SK-N-SH treated with all-trans-retinoic acid at 6 μM for 48 hours (cell line): ENCODE results near the gene CTSD.

Experiments used
- ATAC-seq: fragments of 200-7000 bp; cut with Tn5 transposase; 3 replicates; pipeline ENCODE4 v1.9.1; 2020; ENCODE audit warnings: mild to moderate bottlenecking, moderate library complexity
- ARNTL ChIP-seq: fragments of 450-650 bp; formaldehyde crosslinking; IDR thresholded peaks from 2 replicates; pipeline ENCODE4 v1.5.0; 2020; ENCODE audit warnings: low read depth, mild to moderate bottlenecking, moderate library complexity, borderline replicate concordance
- BACH2 ChIP-seq: fragments of 250-450 bp; sonication (Bioruptor Pico); IDR thresholded peaks from 2 replicates; pipeline ENCODE4 v1.9.0; 2021; ENCODE audit warnings: mild to moderate bottlenecking, borderline replicate concordance
- CREB5 ChIP-seq: fragments of 250-450 bp; sonication (Bioruptor Pico); IDR thresholded peaks from 2 replicates; pipeline ENCODE4 v1.5.1; 2020; ENCODE audit warnings: low read depth, mild to moderate bottlenecking, moderate library complexity
- CSDC2 ChIP-seq: fragments of 250-450 bp; sonication (Bioruptor Pico); IDR thresholded peaks from 2 replicates; pipeline ENCODE4 v1.5.0; 2020; ENCODE audit warnings: mild to moderate bottlenecking, moderate library complexity
- CSRNP3 ChIP-seq: fragments of 250-450 bp; sonication (Bioruptor Pico); IDR thresholded peaks from 2 replicates; pipeline ENCODE4 v1.5.1; 2021; ENCODE audit warnings: mild to moderate bottlenecking, moderate library complexity
- ESRRG ChIP-seq: fragments of 250-450 bp; sonication (Bioruptor Pico); IDR thresholded peaks from 2 replicates; pipeline ENCODE4 v1.6.1; 2021; ENCODE audit warnings: mild to moderate bottlenecking
- GLIS3 ChIP-seq: fragments of 250-450 bp; sonication (Bioruptor Pico); IDR thresholded peaks from 2 replicates; pipeline ENCODE4 v1.5.0; 2020; ENCODE audit warnings: mild to moderate bottlenecking, moderate library complexity
- ISL1 ChIP-seq: fragments of 250-450 bp; sonication (Bioruptor Pico); IDR thresholded peaks from 2 replicates; pipeline ENCODE4 v2.1.2; 2022; ENCODE audit warnings: mild to moderate bottlenecking, moderate library complexity
- OSR1 ChIP-seq: fragments of 250-450 bp; sonication (Bioruptor Pico); IDR thresholded peaks from 2 replicates; pipeline ENCODE4 v1.8.0; 2022; ENCODE audit warnings: moderate library complexity, mild to moderate bottlenecking, inconsistent platforms
- PATZ1 ChIP-seq: fragments of 250-450 bp; sonication (Bioruptor Pico); IDR thresholded peaks from 2 replicates; pipeline ENCODE4 v1.8.0; 2020; ENCODE audit warnings: mild to moderate bottlenecking, moderate library complexity, borderline replicate concordance
- POU6F1 ChIP-seq: fragments of 250-450 bp; sonication (Bioruptor Pico); IDR thresholded peaks from 2 replicates; pipeline ENCODE4 v1.8.0; 2021; ENCODE audit warnings: low read depth, mild to moderate bottlenecking, moderate library complexity, borderline replicate concordance
- PPARA ChIP-seq: fragments of 250-450 bp; sonication (Bioruptor Pico); IDR thresholded peaks from 2 replicates; pipeline ENCODE4 v1.5.0; 2020; ENCODE audit warnings: mild to moderate bottlenecking, borderline replicate concordance
- RARB ChIP-seq: fragments of 250-450 bp; sonication (Bioruptor Pico); IDR thresholded peaks from 2 replicates; pipeline ENCODE4 v1.8.0; 2021; ENCODE audit warnings: mild to moderate bottlenecking, moderate library complexity
- SNAI2 ChIP-seq: fragments of 250-450 bp; sonication (Bioruptor Pico); IDR thresholded peaks from 2 replicates; pipeline ENCODE4 v1.5.0; 2020; ENCODE audit warnings: mild to moderate bottlenecking, moderate library complexity
- TCF4 ChIP-seq: fragments of 250-450 bp; sonication (Bioruptor Pico); IDR thresholded peaks from 2 replicates; pipeline ENCODE4 v1.8.0; 2021; ENCODE audit warnings: mild to moderate bottlenecking, moderate library complexity, borderline replicate concordance
- TOX ChIP-seq: fragments of 250-450 bp; sonication (Bioruptor Pico); IDR thresholded peaks from 2 replicates; pipeline ENCODE4 v1.8.0; 2021; ENCODE audit warnings: mild to moderate bottlenecking, moderate library complexity, borderline replicate concordance
- TSHZ2 ChIP-seq: fragments of 250-450 bp; sonication (Bioruptor Pico); IDR thresholded peaks from 2 replicates; pipeline ENCODE4 v1.5.0; 2020; ENCODE audit warnings: mild to moderate bottlenecking, moderate library complexity
- ZFP3 ChIP-seq: fragments of 250-450 bp; sonication (Bioruptor Pico); IDR thresholded peaks from 2 replicates; pipeline ENCODE4 v1.5.0; 2020; ENCODE audit warnings: mild to moderate bottlenecking, moderate library complexity
- ZFP30 ChIP-seq: fragments of 450-650 bp; formaldehyde crosslinking; IDR thresholded peaks from 2 replicates; pipeline ENCODE4 v1.5.0; 2022; ENCODE audit warnings: mild to moderate bottlenecking, moderate library complexity
- ZNF70 ChIP-seq: fragments of 450-650 bp; formaldehyde crosslinking; IDR thresholded peaks from 2 replicates; pipeline ENCODE4 v1.5.0; 2020; ENCODE audit warnings: mild to moderate bottlenecking, moderate library complexity
- ZNF8 ChIP-seq: fragments of 450-650 bp; formaldehyde crosslinking; IDR thresholded peaks from 2 replicates; pipeline ENCODE4 v1.5.0; 2020; ENCODE audit warnings: mild to moderate bottlenecking, moderate library complexity

Gene CTSD

GRCh38 chr11:1761110-1761856 lies 2.4 kb downstream of the CTSD start:
- no peak for ATAC-seq
- TF ChIP-seq PATZ1 (CRISPR knock-in tag) = no peak
- TF ChIP-seq OSR1 (CRISPR knock-in tag) = no peak
- no peak for TF ChIP-seq SNAI2 (CRISPR knock-in tag)
- no peak for TF ChIP-seq PPARA
- no peak for TF ChIP-seq ESRRG (CRISPR knock-in tag)
- TF ChIP-seq ISL1 (CRISPR knock-in tag) = no peak
- TF ChIP-seq RARB = no peak
- TF ChIP-seq CREB5 (CRISPR knock-in tag) = no peak
- TF ChIP-seq ARNTL = no peak
- no peak for TF ChIP-seq TCF4 (CRISPR knock-in tag)
- TF ChIP-seq CSDC2 (CRISPR knock-in tag) = no peak

GRCh38 chr11:1760351-1761109 lies 3.2 kb downstream of the CTSD start:
- no peak for ATAC-seq
- TF ChIP-seq CSRNP3 (CRISPR knock-in tag) (no peak), TOX (no peak), BACH2 (CRISPR knock-in tag) (no peak), TCF4 (CRISPR knock-in tag) (no peak), CSDC2 (CRISPR knock-in tag) (no peak), ISL1 (CRISPR knock-in tag) (no peak)

GRCh38 chr11:1759851-1760220 lies 3.9 kb downstream of the CTSD start:
- ATAC-seq = no peak
- TF ChIP-seq ZFP30 (no peak), GLIS3 (no peak), PPARA (no peak), ISL1 (CRISPR knock-in tag) (no peak), TCF4 (CRISPR knock-in tag) (no peak), TSHZ2 (no peak), PATZ1 (CRISPR knock-in tag) (no peak), ZNF70 (CRISPR knock-in tag) (no peak), CSDC2 (CRISPR knock-in tag) (no peak), SNAI2 (CRISPR knock-in tag) (no peak), OSR1 (CRISPR knock-in tag) (no peak), RARB (no peak), CSRNP3 (CRISPR knock-in tag) (no peak), POU6F1 (CRISPR knock-in tag) (no peak), ZNF8 (CRISPR knock-in tag) (no peak), ZFP3 (CRISPR knock-in tag) (no peak)
